Measurements from ENCODE around the gene MAML1. TPM values are rescaled to one million over a fixed set of nuclear protein-coding genes. Genes with fewer than 3 reads are reported as not detected.

Gene MAML1
- total and polyA plus RNA-seq, 10 of the 15 experiments (the other 5 are each of a cell fraction or from before 2014, with no cell fraction given), result 0.42 to 23.9 (median 7.3) TPM

GRCh38 chr5:179819296-179820126 is 86.9 kb downstream of the MAML1 start (continued):
- TF ChIP-seq TCF3 (IDR thresholded peaks at IDR 0.05; ENCODE audit: borderline replicate concordance, insufficient read depth, low read depth, low read length) (no peak), MYB (IDR thresholded peaks at IDR 0.05; ENCODE audit: borderline replicate concordance, low read depth, low read length) (no peak), ZBTB11 (CRISPR knock-in tag; IDR thresholded peaks at IDR 0.05) (no peak), NKRF (conservative IDR thresholded peaks at IDR 0.05) (no peak; the same call in 1 of the 2 replicates), CBX5 (IDR thresholded peaks at IDR 0.05; ENCODE audit: low read depth) (no peak), RUNX3 (IDR thresholded peaks at IDR 0.05; ENCODE audit: low read length) (no peak), NFYA (IDR thresholded peaks at IDR 0.05; ENCODE audit: borderline replicate concordance, low read depth, low read length) (no peak), ZBTB33 (IDR thresholded peaks at IDR 0.05) (no peak), MXI1 (IDR thresholded peaks at IDR 0.05; ENCODE audit: low read depth, low read length) (peak; percentile 69), ZNF687 (IDR thresholded peaks at IDR 0.05) (peak; percentile 100), MAX (IDR thresholded peaks at IDR 0.05; ENCODE audit: low read depth, low read length) (peak; percentile 91), IKZF2 (IDR thresholded peaks at IDR 0.05) (peak; percentile 59 to 72; a peak in 3 of 4 replicates), POLR2AphosphoS5 (IDR thresholded peaks at IDR 0.05; ENCODE audit: low read length) (no peak), ATF2 (IDR thresholded peaks at IDR 0.05; ENCODE audit: low read length) (no peak)
